Pancreas (tissue), 10 donors: ENCODE results near the gene SSR1. TPM values are rescaled to one million over a fixed set of nuclear protein-coding genes. Genes with fewer than 3 reads are reported as not detected.

Experiments used
- ATAC-seq, 4 donors: fragments of 200-7000 bp; cut with Tn5 transposase; one replicate each; pipeline versions ENCODE4 v1.8.0 to v1.9.1; 2020; ENCODE audit warnings: mild to moderate bottlenecking in 4 of 4, moderate library complexity in 4 of 4
- DNase-seq, 6 donors: peaks; one replicate each; pipeline ENCODE4 v3.0.0-alpha.2; 2020
- FAIRE-seq: peaks from 2 replicates; lab custom pipeline; 2012; peaks lifted over from hg19 to GRCh38; lab: Jason Lieb, UNC
- H3K27ac ChIP-seq, 4 donors: fragments of 200-600 bp; sonication (generic); 1 replicate in 3 of 4; 2 replicates in 1 of 4; pipeline versions ENCODE4 v1.5.0 to v1.8.0; 2020
- H3K27me3 ChIP-seq, 4 donors: fragments of 200-600 bp; one replicate each; pipeline ENCODE4 v1.8.0; 2021
- H3K36me3 ChIP-seq, 3 donors: fragments of 200-600 bp; sonication (generic) in 1 of 3; one replicate each; pipeline versions ENCODE4 v1.5.0 to v1.8.0; 2020 to 2021
- H3K4me1 ChIP-seq, 3 donors: fragments of 200-600 bp; one replicate each; pipeline ENCODE4 v1.8.0; 2021
- H3K4me3 ChIP-seq, 4 donors: fragments of 200-600 bp; sonication (generic) in 2 of 4; one replicate each; pipeline versions ENCODE4 v1.5.0 to v1.8.0; 2020 to 2021
- H3K9me3 ChIP-seq, 4 donors: fragments of 200-600 bp; one replicate each; pipeline ENCODE4 v1.8.0; 2021
- CTCF ChIP-seq, 4 donors: fragments of 200-600 bp; sonication (generic) in 3 of 4; IDR thresholded peaks; one replicate each; pipeline versions ENCODE4 v1.5.0 to v1.8.0; 2021; ENCODE audit warnings: antibody characterized with exemption in 4 of 4
- WGBS, 2 donors: extraction: QIAGEN DNeasy Blood & Tissue Kit; methylation state at CpG; one replicate each; pipeline ENCODE4 v1.1.7; 2013; 5-methylcytosine and 5-hydroxymethylcytosine counted together
- intact Hi-C, 3 donors: fragments of 100-400 bp; cut with DNase I; formaldehyde crosslinking; loops; one replicate each; pipeline versions ENCODE4 v1.11.1 to v1.14.2; 2022
- polyA plus RNA-seq, 2 donors: library from polyadenylated mRNA; stranded (reverse); fragments of 200-250 nt; gene quantifications; one replicate each; pipeline ENCODE4 v1.2.3, GENCODE V29; 2013
- total RNA-seq, 6 donors: library from RNA; stranded (reverse); fragmentation: NEBNext Ultra II Directional in 4 of 6; extraction: Animal tissue kit (Norgen Biotek cat#: 25700) in 4 of 6; gene quantifications; one replicate each; pipeline versions ENCODE4 v1.2.1 to v1.2.4, GENCODE V29; 2021 to 2023
- donor health status: healthy with polysubstance abuse.
- donor health status: DM: no; HTN: no; CAD: no; lungs with moderate emphysema.
- donor health status: DM: no; HTN: no; CAD: no.
- donor health status: control.
- donor health status: control.
- donor health status: Bipolar disorder and iron deficiency.
- donor health status: DM: yes; HTN: yes; CAD: no.
- donor health status: DM: no; HTN: no; CAD: no.
- donor health status: DM: no; HTN: no; CAD: no.
- donor health status: DM: yes; HTN: yes; CAD: no.

SSR1 gene
- total and polyA plus RNA-seq, 8 donors: 11.5 to 138 (median 79.6) TPM

DNA sequence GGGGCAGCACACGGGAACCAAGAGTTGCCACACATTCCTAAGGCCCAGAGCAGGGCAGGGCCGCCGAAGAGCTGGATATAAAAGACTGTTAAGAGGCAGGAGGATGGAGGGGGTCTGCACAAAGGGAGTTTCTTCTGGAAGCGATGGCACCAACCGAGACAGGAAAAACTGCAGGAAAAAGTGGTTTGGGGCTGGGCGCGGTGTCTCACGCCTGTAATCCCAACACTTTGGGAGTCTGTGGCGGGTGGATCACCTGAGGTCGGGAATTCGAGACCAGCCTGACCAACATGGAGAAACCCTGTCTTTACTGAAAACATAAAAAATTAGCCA, 41.8 kb downstream of the SSR1 start:
- no peak for DNase-seq
- H3K36me3 ChIP-seq: no peaks in the 10 kb centered on the region
- peaks cover 6 to 19% (median 11%) of the 10 kb centered on the region in 3 donors for H3K4me1 ChIP-seq
- no peak overlapping the region for H3K4me3 ChIP-seq
- no peaks in the 10 kb centered on the region for H3K27me3 ChIP-seq
- no peak for FAIRE-seq
- ATAC-seq: no peak
- 59 to 69% methylated on average over 11 of the region's 11 CpGs for WGBS, 2 donors
- peak overlapping the region in 1 of 4 donors; percentile 76 for H3K27ac ChIP-seq
- TF ChIP-seq CTCF (IDR thresholded peaks at IDR 0.05): no peak
- intact Hi-C loops: no loop called here
- H3K9me3 ChIP-seq: no peaks in the 10 kb centered on the region

DNA sequence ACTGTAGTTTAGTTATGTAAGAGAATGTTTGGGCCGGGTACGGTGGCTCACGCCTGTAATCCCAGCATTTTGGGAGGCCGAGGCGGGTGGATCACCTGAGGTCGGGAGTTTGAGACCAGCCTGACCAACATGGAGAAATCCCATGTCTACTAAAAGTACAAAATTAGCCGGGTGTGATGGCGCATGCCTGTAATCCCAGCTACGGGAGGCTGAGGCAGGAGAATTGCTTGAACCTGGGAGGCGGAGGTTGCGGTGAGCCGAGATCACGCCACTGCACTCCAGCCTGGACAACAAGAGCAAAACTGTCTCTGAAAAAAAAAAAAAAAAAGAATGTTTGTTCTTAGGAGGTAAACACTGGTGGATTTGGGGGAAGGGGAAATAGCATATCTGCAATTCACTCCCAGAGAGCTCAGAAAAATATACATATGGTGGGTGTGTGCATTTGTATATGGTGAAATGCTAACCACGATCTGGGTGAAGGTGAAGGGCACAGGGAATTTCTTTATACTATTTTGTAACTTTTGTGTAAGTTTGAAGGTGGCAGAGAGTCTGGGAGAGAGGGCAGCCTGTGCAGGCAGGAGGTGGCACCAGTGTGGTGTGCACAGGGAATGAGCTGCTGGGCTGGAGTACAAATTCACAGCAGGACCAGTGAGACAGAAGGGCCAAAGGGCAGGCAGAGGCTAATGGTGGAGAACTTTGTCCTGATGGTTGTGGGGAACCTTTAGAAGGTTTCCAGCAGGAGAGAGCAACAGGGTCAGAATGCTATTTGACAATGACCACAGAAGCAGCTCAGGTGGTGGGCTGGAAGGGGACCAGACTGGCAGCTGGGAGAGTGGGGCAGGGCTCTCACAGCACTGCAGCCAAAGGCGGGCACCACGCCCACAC, 42.4 kb downstream of the SSR1 start:
- intact Hi-C loops: no loop called here
- H3K27ac ChIP-seq: peak overlapping the region; percentile 43 to 76 (median 70)

DNA sequence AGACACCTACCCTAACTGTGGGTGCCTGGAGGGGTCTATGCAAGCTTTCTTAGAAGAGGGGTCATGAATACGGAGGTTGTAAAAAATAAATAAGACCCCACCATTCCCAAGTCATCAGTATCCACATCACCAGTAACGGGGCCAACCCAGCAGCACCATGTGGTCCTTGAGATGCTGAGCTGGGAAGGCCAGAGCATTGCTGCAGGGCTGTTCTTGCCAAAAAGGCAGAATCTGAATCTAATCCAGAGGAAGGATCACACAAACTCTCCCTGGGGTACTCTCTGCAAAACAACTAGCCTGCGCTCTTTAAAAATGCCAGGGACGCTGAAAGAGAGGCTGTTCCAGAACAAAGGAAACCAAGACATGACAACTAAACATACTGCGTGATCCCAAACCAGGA, 43.2 kb downstream of the SSR1 start:
- Histone ChIP-seq H3K4me1 (peaks cover 6 to 18% (median 8%) of the 10 kb centered on the region in 3 donors), H3K27me3 (no peaks in the 10 kb centered on the region), H3K9me3 (no peaks in the 10 kb centered on the region), H3K4me3 (no peak overlapping the region), H3K27ac (peak overlapping the region; percentile 43 to 76 (median 70)), H3K36me3 (no peaks in the 10 kb centered on the region)
- ATAC-seq (no peak), DNase-seq (peak in 1 of 6 donors; percentile 16), FAIRE-seq (no peak)
- intact Hi-C loops: no loop called here
- no peak for TF ChIP-seq CTCF (IDR thresholded peaks at IDR 0.05)
- 83 to 88% methylated on average over 5 of the region's 5 CpGs for WGBS, 2 donors

More for the DNA sequence above, 42.4 kb downstream of the SSR1 start:
- Histone ChIP-seq H3K36me3 (no peaks in the 10 kb centered on the region), H3K27me3 (no peaks in the 10 kb centered on the region), H3K9me3 (no peaks in the 10 kb centered on the region), H3K4me1 (peaks cover 6 to 19% (median 8%) of the 10 kb centered on the region in 3 donors), H3K4me3 (no peak overlapping the region)
- 48 to 51% methylated on average over 14 to 16 of the region's 16 CpGs for WGBS, 2 donors
- DNase-seq (peak; percentile 88 to 96 (median 96)), ATAC-seq (peak; percentile 78 to 85 (median 82)), FAIRE-seq (no peak)
- no peak for TF ChIP-seq CTCF (IDR thresholded peaks at IDR 0.05)

- no peaks in the 10 kb centered on the region for H3K9me3 ChIP-seq
- peaks cover 6 to 15% (median 8%) of the 10 kb centered on the region in 3 donors for H3K4me1 ChIP-seq
- ATAC-seq (no peak), FAIRE-seq (no peak), DNase-seq (peak in 3 of 6 donors; percentile 10 to 63 (median 18))
- no peak for TF ChIP-seq CTCF (IDR thresholded peaks at IDR 0.05)
- WGBS, 2 donors: 90% methylated on average over 23 of the region's 23 CpGs
- H3K4me3 ChIP-seq: no peak overlapping the region
- H3K27me3 ChIP-seq: no peaks in the 10 kb centered on the region
- H3K27ac ChIP-seq: no peak overlapping the region
- no peaks in the 10 kb centered on the region for H3K36me3 ChIP-seq
- intact Hi-C loops: no loop called here
Measured at GRCh38 chr6:7268816-7269555, 44.0 kb downstream of the SSR1 start.
